GM19395 (cell line): Measurements from ENCODE around the gene CDK17.

Source experiments
- ATAC-seq: cut with Tn5 transposase; IDR thresholded peaks from one replicate; pipeline ENCODE4 v1.9.1; 2021; ENCODE audit warnings: mild to moderate bottlenecking, moderate library complexity; ENCODE audit not compliant: unreplicated experiment

CDK17 gene

DNA sequence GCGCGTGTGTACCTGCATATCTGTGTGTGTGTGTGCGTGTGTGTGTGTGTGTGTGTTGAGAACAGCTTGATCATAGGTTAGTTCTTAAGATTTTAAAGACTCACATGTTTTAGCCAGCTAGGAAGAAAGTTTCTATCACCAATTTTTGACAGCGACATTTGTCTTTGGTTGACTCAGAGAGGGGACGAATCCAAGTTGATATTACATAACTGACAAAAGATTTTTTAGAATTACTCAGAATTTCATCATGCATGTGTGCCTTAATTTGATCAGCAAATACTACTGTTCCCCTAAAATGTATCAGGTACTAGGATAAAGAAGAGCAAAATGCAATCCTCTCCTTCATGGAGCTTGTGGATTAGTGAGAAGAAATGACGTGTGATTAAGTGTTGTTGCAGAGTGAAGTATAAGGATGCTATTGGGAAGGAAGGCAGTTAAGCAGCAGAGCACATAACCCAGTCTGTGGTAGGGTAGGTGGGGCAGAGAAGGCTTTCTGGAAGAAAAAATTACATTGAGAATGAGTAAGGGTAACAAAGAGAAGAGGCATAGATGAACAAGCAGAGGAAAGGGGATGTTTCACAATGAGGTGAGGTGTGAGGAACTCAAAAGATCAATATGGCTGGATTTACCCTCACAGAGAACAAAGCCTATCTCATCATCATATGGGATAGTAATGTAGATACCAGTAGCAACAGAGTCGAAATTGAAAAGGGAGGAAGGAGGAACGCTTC lies 128.6 kb downstream of the CDK17 start:
- ATAC-seq: no peak

DNA sequence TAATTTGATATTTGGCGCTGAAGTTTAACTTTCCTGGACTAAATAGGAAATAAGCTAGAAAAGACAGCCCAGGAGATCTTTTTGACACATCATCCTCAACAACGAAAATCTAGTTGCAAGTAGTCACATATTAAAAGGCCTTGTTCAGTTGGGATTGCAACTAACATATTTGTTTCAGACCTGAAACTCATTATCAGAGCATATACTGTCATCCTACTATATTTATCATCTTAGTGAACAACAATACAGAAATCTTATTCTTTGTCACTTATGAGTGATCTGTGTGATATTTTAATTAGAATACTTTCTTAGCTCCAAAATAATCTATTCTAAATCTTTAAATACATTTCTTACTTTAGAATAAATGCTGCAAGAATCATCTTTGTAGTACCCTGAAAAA lies 134.0 kb downstream of the CDK17 start:
- ATAC-seq: no peak

DNA sequence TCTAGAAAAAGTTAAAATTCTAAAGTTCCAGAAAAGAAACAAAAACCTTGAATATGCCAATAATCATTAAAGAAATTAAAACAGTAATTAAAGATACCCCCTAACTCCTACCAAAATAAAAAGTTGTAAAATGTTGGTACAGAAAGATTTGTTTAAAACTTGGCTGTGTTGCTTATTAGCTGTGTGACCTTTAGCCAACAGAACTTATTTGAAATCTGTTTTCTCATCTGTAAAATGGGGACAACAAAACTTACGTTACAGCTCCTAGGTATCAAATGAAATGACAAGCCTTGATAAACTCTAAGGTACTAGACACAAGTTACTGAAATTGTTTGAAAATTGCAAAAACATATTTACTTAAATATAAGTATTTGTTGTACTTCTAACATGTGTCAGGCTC lies 134.4 kb downstream of the CDK17 start:
- no peak for ATAC-seq

DNA sequence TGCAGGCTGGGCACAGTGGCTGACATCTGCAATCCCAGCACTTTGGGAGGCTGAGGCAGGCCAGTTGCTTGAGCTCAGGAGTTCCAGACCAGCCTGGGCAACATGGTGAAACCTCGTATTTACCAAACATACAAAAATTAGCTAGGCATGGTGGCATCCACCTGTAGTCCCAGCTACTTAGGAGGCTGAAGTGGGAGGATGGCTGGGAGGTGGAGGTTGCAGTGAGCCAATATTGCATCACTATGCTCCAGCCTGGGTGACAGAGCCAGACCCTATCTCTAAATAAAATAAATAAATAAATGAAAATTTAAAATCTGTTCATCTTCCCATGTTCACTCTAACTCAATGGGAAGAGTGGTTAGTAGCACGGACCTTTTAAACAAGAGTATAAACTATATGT lies 134.8 kb downstream of the CDK17 start:
- ATAC-seq: no peak

DNA sequence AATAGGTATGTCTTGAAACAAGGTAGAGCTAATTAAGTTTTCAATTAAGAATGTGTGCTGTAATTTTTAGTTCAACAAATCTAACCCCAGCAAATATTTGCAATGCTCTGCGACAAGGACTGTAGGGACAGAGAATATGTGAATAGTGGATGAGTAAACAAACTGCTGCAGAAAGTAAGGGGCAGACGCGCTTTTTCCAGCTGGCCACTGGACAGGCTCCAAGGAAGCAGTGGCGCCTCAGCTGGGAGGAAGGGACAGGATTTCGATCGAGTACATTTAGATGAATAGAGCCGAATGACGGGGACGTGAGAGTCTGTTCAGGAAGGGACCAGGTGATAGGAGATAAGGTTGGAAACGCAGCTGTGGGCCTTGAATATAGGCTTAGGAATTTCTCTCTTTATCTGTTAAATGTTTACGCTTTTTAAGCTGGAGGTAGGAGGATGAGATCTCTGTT lies 136.8 kb downstream of the CDK17 start:
- ATAC-seq: no peak

DNA sequence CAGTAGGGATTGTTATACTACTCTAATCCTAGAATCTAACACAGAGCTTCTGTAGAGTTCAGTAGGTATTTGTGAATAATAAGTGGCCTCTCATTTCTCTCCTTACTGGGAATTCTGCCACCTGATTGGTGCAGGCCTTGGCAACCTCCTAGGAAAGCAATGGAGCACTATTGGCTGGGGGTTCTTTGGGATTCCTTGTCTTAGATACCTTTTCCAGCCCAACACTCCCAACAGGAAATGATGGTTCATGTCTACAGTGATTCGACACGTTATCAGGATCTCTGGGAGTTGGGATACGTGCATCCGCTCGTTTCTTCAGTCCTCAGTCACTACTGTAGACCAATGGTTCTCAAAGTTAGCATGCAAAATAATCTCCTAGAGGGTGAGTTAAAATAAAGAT lies 138.7 kb downstream of the CDK17 start:
- ATAC-seq: no peak

DNA sequence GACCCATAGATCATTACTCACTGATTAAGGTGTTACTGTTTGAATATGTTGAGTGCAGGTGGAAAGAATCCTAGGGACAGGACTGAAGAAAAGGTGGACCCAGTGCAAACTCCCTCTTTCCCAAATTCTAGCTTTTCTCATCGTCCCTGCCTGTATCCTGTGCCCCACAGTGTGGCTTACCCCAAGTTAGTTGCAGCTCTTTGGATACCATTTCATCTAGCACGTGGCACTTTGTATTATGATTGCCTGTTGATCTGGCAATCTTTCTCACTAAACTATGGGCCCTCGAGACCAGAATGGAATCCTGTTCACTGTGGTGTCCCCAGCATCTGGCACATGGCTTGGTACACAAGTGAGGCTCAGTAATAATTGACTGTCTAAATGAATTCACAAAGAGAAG lies 139.6 kb downstream of the CDK17 start:
- ATAC-seq: no peak

DNA sequence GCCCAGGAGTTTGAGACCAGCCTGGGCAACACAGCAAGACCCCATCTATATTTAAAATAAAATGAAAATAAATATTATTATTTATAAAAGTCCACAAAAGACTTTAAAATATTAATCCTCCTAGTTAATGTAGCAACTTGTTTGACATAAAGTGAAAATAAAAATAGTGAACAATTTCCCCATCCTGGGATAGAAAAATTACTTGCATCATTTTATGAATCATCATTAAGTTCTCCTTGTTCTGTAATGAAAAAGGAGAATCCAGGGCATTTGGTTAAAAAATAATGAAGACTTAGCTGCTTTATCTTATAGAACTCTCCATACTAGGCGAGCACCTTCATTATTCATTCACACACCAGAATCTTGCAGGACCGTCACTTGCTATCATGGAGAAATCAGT lies 140.0 kb downstream of the CDK17 start:
- ATAC-seq: no peak

DNA sequence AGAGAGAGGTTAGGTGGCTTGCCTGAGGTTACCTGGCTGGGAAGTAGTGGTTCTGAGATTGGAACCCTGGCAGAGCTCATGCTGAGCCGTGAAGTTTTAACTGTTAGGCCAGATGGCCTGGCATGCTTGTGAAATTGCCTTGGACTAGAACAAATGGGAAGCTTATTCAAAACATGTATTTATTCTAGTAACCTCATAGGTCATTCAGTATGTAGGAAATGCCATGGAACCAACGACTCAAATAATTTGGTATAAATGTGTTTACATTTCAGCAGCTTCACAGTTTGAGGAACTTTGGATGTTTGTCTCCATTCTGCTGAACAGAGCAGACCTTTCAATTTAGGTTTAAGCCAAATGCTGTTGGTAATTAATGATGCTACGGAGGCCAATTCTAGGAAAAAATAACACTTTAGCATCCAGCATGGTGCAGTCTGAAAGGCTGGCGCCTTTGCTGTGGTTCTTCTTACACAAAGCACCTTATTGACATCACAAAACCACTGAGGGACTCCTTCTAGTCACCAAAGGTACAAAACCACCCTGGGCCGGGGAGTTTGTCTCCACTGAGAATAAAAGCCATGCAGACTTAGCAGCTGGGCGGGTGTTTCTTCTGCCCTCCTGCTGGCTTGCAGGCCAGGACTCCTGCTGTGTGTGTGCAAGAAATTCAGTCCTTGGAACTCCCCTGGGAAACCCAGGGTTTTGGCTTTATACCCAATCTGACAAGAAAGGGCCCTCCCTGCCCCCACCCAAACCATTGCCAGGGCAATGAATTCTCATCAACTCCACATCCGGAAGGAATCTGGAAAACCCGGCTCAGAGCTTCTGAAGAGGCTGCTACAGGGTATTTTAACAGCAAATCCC lies 141.9 kb downstream of the CDK17 start:
- ATAC-seq: no peak

DNA sequence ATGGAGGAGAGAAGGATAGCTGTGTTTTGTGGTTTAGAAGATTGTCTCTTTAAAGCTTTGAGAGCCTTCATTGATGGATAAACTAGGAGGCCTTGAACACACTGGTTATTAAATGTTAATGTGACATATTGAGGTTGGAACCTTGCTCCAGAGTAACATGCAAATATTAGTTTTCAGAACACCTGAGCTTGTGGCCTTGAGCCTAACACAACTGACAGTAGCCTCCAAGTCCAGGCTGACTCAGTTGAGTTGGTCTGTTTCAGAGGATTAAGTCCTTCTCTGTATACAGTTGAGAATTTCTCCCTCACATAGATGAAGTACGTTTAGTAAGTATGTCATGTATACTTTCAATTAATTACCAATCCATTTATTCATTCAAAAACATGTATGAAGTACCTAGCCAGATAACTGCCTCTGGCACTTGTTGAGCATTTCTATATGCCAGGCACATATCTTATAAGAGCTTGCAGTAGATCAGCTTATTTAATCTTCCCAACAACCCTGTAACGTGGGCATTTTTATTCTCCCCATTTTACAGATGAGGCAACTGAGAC lies 142.6 kb downstream of the CDK17 start:
- ATAC-seq: no peak

DNA sequence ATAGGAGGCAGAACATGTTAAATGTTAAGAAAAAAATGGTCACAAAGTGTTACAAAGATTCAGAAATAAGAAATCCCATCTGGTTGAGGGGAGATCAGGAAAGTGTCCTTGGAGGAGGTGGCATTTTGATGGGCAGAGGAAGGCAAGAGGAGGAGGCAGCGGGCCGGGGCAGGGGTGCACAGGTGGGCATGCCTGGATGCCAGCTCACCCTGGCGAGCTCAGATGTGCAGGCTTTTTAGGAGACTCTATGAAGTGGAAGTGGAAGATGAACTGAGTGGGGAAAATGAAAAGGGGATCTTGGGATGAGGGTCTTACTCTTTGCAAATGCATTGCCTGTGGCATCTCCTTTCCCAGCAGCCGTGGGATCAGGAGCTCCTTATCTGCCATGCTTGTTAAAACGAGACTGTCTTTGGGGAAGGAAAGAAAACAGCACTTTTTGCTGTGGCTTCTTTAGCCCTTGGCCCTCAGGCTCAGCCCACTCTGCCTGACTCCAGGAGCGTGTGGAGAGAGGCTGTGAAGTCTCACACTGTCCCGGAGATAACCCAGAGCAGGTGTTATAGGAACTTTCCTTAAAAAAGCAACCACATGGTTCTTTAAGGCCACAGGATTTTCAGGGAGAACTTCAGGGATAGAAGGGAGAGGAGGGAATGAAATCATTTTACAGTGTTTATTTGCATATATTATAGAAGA lies 143.4 kb downstream of the CDK17 start:
- no peak for ATAC-seq

DNA sequence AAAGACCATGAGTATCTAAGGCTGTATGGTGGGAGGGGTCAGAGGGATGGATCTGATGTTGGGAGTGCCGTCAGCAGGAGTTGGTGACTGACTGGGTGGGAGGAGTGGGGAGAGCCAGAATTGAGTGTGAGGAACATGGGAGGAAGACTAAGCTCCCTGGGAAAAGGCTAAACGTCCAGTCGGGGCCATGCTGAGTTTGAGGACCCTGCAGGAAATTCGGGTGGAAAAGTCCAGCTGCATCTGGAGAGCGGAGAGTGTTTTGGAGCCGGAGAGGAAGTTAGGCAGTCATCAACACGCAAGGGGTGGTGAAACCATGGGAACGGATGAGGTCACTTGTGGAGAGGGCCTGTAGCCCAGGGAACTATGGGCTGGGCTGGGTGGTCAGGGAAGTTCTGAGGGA lies 145.2 kb downstream of the CDK17 start:
- no peak for ATAC-seq

DNA sequence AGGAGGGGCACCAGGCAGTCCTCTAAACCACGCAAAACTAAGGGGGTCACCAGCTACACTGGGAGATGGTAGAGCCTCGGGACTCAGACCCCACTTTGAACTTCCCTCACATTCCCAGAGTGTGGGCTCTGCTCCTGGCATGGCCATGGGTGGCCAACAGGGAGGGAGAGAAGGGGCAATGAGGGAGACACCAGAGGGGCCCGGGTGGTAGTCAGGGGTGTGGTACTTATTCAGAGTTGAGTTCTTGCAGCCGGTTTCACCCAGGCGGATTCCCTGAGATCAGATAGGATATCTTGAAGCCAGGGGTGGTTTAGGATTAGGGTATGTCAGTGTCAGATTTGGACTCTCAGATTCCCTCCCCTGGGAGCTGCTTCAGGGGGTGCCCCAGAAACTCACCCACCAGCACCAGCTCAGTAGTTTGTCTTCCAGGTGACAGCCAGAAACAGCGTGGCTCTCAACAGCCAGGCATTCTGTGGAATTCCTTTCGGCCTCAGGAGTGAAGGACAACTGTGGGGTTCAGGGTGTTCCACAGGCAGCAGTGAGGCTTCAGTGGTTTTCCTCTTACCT lies 150.0 kb downstream of the CDK17 start:
- no peak for ATAC-seq

DNA sequence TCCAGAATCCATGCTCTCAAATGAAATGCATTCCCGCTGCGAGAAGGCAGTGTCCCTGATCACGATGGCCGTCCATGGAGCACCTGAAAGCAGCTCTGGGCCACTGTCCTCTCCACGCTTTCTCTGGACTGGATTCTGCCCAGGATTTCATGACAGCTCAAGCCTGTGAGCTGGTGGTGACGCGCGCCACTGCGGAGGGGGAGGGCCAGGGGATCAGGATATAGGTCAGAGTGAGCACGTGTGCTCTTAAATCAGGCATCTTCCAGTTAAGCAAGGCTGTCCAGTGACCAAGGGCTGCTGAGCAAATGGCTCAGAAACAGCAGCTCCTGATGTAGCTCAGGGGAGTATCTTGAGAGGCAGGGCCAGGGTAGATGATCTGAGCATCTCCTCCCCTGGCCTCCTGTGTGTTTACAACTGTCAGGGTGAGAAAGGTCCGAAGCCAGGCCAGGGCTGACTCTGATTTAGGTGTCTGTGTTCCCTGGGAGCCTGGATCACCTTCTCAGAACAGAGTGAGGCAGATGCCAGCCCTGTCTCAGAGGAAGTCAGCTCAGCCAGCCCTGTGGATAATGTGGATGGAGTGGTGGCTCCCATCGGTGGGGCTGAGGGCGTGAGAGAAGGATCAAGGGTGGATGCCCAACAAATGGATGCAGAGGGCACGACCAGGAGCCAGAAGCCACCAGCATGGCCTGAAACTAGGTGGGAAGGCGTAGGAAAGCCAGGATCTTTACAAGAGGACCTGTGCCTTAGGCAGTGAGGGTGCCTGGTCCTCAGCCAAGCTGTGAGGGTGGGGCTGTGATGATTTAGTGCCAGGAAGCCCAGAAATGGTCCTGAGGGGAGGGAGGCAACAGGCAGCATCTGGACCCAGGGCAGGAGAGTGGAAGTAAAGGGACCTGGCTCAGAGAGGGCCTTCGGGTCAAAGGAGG lies 150.8 kb downstream of the CDK17 start:
- no peak for ATAC-seq

DNA sequence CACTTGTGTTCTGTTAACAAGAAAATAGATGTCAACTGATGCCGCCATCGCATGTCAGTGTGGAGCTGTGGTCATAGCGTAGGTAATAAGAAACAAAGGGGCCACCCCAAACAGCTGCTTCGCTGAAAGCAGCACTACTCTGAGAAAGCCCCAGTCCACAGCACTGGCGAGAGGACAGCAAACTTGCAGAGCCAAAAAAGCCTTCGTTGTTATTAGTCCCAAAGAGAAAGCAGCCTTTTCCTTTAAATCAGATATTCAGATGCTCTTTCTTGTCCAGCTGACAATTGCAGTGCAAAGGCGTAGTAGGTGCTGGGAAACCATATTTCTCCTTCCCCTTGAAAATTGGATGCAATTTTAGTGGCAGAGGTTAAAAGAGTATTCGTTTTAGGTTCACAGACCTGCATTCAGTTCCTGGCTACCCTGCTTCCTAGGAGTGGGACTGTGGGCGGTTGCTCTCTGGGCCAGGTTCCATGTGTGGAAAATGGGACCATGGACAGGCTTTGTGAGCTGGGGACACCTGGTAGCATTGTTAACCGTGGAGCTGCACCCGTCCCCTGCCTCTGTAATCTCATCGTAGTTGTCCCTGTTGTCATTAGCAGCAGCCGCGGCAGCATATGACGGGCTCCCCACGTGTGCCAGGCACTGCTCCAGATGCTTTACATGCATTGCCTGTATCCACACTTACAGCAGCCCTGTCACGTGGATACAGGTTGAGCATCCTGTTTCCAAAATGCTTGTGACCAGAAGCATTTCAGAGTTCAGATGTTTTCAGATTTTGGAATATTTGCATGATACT lies 151.9 kb downstream of the CDK17 start:
- no peak for ATAC-seq

DNA sequence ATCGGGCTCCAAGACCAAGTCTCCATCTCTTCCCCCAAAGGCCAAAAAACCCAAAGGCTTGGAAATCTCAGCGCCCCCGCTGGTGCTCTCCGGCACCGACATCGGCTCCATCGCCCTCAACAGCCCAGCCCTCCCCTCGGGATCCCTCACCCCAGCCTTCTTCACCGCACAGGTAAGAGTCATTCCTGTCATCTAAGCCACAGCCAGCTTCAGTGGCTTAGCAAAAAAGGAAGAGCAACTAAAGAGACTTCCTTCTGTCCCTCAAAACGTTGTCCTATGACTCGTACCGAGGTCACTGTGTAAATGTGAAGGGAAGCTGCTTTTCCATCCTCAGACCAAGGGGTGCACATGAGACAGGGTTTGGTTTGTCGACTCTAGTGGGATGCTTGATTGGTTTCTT lies 152.7 kb downstream of the CDK17 start:
- no peak for ATAC-seq

DNA sequence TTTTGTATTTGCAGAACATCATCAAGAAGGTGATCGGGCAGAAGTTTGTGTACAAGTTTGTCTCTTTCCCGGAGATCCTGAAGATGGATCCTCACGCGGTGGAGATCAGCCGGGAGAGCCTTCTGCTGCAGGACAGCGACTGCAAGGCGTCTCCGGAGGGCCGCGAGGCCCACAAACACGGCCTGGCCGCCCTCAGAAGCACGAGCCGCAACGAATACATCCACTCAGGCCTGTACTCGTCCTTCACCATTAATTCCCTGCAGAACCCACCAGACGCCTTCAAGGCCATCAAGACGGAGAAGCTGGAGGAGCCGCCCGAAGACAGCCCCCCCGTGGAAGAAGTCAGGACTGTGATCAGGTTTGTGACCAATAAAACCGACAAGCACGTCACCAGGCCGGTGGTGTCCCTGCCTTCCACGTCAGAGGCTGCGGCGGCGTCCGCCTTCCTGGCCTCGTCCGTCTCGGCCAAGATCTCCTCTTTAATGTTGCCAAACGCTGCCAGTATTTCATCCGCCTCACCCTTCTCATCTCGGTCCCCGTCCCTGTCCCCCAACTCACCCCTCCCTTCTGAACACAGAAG lies 153.2 kb downstream of the CDK17 start:
- ATAC-seq: no peak

DNA sequence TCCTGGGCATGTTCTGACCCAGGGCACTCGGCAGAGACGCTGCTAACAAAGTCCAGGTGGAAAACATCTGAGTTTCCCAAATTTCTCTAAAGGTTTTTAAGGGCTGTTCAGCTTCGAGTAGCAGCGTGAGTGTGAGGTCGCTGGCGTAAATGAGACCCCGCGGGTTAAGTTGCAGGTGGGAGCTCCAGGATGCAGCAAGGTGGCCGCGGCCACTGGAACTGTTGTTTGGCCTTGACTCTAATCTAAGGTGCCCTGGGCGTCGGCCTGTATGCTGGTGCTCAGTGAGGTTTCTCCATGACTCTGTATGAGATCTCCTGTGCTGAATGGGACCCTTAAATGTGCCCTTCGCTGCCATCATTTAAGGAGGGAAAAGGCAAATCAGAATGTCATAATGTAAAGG lies 155.4 kb downstream of the CDK17 start:
- ATAC-seq: no peak

DNA sequence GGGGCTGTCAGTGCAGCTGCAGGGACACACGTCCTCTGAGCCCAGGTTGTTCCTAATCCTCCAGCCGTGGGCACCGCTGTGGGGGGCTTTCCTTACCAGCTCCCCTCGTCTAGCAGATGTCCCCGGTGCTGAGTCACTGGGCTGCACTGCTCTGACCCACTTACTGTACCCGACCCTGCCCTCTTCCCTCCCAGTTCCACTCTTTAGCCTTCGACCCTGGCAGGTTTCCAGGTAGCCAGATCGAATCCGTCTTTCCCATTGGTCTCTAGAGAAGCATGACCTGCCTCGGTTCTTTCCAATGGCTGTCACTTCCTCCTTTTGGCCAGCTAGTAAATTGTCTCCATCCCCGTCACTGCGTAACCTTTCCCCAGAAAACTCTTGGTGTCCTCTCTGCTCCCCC lies 157.6 kb downstream of the CDK17 start:
- ATAC-seq: no peak
